GM19239 (cell line): ENCODE data around the gene VSTM4.

Experiments
- DNase-seq: peaks from one replicate; pipeline ENCODE4 v3.0.0; 2011; ENCODE audit warnings: low spot score; ENCODE audit not compliant: insufficient read length
- FAIRE-seq: peaks from 2 replicates; lab custom pipeline; 2011; peaks lifted over from hg19 to GRCh38; lab: Jason Lieb, UNC

Gene VSTM4

GRCh38 chr10:49144058-49144720 lies 28.9 kb upstream of the VSTM4 start:
- no peak for FAIRE-seq
- no peak for DNase-seq

DNA sequence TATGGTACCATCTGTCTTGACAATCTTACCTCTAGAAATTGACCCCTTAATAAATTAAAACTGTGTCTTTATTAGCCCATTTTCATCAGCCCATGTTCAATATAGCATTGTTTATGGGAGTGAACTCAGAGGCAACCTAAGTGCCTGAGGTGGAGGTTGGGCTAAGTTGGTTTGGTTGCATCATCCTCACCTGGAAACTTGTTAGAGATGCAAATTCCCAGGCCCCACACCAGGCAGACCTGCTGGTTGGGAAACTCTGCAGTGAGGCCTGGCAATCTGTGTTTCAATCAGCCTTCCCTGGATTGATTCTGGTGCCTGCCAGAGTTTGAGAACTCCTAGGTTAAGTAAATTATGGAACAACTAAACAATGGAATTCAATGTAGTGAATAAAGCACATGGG lies 27.9 kb upstream of the VSTM4 start:
- FAIRE-seq (no peak), DNase-seq (no peak)

- FAIRE-seq = no peak
- no peak for DNase-seq
Observed at GRCh38 chr10:49141541-49142332, 26.4 kb upstream of the VSTM4 start.

- no peak for DNase-seq
- FAIRE-seq = no peak
Observed at GRCh38 chr10:49140304-49141177, 25.2 kb upstream of the VSTM4 start.

GRCh38 chr10:49139846-49140195 lies 24.5 kb upstream of the VSTM4 start:
- FAIRE-seq = no peak

DNA sequence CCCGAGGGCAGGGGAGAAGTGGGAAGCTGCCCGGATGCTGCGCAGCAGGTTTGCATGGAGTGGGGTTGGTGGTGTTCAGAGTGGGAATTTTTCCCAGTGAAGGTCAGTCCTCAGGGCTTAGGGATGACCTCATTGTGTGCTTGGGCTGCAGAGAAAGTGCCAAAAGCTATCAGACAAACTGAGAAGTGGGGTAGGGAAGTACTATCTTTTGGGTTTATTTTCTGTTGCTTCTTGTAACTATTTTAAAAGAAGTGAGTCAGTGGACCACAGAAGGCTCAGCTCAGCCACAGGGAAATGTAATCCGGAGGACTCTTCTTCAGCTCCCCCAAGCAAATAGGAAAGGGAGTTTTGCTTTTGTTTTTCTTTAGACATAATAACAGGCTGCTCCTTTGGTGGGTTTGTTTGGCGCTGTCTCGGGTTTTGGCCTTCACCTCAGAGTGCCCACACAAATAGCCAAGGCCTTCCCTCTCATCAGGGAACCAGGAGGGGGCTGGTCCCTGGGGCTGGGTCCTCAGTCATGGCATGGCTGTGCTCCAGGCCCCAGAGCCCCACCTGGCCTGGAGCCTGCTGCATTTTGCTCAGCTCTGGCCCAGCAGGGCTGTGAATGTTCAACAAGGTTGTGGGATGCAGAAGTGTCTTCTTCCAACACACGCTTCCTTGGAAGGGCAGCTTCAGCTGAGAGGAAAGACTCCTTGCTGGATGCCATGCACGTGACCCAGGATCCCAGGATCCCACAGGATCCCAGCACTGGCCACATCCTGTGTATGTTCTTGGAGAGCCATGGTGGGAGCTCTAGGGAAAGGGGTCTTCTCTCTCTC lies 23.9 kb upstream of the VSTM4 start:
- FAIRE-seq (no peak), DNase-seq (no peak)

More at GRCh38 chr10:49139846-49140195, 24.5 kb upstream of the VSTM4 start:
- no peak for DNase-seq

DNA sequence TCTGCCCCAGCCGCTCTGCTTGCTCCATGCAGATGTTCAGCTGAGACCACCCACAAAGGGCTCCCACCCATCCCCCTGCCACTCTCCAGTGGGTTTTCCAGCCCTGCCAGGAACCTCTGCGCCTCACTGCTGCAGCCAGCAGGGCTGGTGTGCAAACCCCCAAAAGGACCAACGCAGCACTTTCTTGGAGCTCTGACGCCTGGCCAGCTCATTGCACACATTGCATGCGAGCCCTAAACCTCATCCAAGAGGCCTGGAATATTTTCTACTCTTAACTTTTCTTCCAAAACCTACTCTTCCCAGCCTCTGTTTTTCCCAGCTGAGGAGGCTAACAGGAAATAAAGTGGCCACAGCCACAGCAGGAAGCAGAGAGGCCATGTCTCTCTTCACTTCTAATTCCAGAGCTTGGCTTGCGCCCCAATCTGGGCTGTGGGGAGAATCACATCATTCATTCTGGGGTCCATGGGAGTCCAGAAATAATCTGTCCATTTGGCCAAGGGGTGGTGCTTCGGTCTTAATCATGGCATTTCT lies 23.1 kb upstream of the VSTM4 start:
- no peak for FAIRE-seq
- DNase-seq = no peak

GRCh38 chr10:49136525-49136924 lies 21.2 kb upstream of the VSTM4 start:
- FAIRE-seq = no peak
- DNase-seq = no peak

GRCh38 chr10:49135575-49136313 lies 20.4 kb upstream of the VSTM4 start:
- DNase-seq = no peak
- peak; percentile 80 for FAIRE-seq

- FAIRE-seq (peak; percentile 21), DNase-seq (no peak)
Observed at GRCh38 chr10:49134327-49134726, 19.0 kb upstream of the VSTM4 start.

DNA sequence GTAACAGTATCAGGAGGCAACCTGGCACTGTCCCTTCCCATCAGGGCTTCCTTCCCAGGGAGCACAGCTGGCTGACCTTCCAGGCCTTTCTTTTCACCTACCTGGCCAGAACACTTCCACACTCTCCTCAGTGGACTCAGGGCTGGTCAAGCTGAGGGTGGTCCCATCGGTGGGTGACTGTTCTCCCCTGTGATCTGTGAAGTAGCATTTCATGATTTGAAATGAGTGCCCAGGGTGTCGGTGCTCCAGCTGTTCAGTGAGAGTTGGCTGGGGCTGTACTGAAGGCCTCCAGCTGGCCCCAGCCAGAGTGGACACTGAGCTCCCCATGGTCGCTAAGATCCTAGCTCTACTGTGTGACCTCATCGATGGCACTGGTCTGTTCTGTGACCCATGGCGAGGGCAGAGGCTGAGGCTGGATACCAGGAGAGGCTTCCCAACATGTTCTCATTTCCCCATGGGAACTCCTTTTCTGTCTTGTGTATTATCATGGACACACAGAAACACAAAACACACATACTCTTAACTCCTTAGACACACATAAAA lies 18.5 kb upstream of the VSTM4 start, which contains the start of gene FAM170B:
TSS of gene FAM170B (minus strand) at position 316 of the 543 bp plus-strand sequence. CDS start at position 213, 103 bp downstream.
- FAIRE-seq (no peak), DNase-seq (no peak)

GRCh38 chr10:49132362-49132737 lies 17.0 kb upstream of the VSTM4 start:
- DNase-seq = no peak
- no peak for FAIRE-seq

GRCh38 chr10:49131507-49132361 lies 16.4 kb upstream of the VSTM4 start:
- DNase-seq (no peak), FAIRE-seq (no peak)

DNA sequence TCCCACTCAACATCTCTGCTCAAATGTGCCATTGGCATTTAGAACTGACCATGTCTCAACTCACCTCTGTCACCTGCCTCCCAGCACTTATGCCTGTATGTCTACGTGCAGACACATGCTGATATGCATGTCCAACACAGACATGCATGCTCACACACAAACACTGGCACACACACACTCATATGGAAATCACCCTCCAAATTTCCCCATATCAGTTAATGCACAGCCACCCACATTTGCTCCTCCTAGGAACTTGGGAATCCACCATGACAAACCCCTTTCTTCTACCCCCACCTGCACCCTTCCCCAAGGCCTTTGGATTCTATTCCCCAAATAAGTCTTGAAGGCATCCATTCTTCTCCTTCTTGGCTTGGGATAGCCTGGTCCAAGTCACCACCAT lies 14.1 kb upstream of the VSTM4 start:
- no peak for FAIRE-seq
- DNase-seq = no peak

- DNase-seq (no peak), FAIRE-seq (no peak)
Observed at GRCh38 chr10:49128854-49129253, 13.5 kb upstream of the VSTM4 start.

GRCh38 chr10:49123981-49124950 lies 8.9 kb upstream of the VSTM4 start:
- FAIRE-seq (no peak), DNase-seq (no peak)

- DNase-seq (no peak), FAIRE-seq (no peak)
Observed at GRCh38 chr10:49120911-49121310, 5.6 kb upstream of the VSTM4 start.
